SK-N-SH treated with all-trans-retinoic acid at 6 μM for 48 hours (cell line): Measurements from ENCODE around the gene TBL1XR1.

Source experiments
- ARNTL ChIP-seq: fragments of 450-650 bp; formaldehyde crosslinking; IDR thresholded peaks from 2 replicates; pipeline ENCODE4 v1.5.0; 2020; ENCODE audit warnings: low read depth, mild to moderate bottlenecking, moderate library complexity, borderline replicate concordance
- BACH2 ChIP-seq: fragments of 250-450 bp; sonication (Bioruptor Pico); IDR thresholded peaks from 2 replicates; pipeline ENCODE4 v1.9.0; 2021; ENCODE audit warnings: mild to moderate bottlenecking, borderline replicate concordance
- ISL1 ChIP-seq: fragments of 250-450 bp; sonication (Bioruptor Pico); IDR thresholded peaks from 2 replicates; pipeline ENCODE4 v2.1.2; 2022; ENCODE audit warnings: mild to moderate bottlenecking, moderate library complexity
- PPARA ChIP-seq: fragments of 250-450 bp; sonication (Bioruptor Pico); IDR thresholded peaks from 2 replicates; pipeline ENCODE4 v1.5.0; 2020; ENCODE audit warnings: mild to moderate bottlenecking, borderline replicate concordance
- TOX ChIP-seq: fragments of 250-450 bp; sonication (Bioruptor Pico); IDR thresholded peaks from 2 replicates; pipeline ENCODE4 v1.8.0; 2021; ENCODE audit warnings: mild to moderate bottlenecking, moderate library complexity, borderline replicate concordance
- ZFP30 ChIP-seq: fragments of 450-650 bp; formaldehyde crosslinking; IDR thresholded peaks from 2 replicates; pipeline ENCODE4 v1.5.0; 2022; ENCODE audit warnings: mild to moderate bottlenecking, moderate library complexity
- ZNF8 ChIP-seq: fragments of 450-650 bp; formaldehyde crosslinking; IDR thresholded peaks from 2 replicates; pipeline ENCODE4 v1.5.0; 2020; ENCODE audit warnings: mild to moderate bottlenecking, moderate library complexity
- TF ChIP-seq, protein P1 (sequence below): fragments of 250-450 bp; sonication (Bioruptor Pico); IDR thresholded peaks from 2 replicates; pipeline ENCODE4 v1.8.0; 2020; ENCODE audit warnings: mild to moderate bottlenecking, moderate library complexity, borderline replicate concordance
- TF ChIP-seq, protein P2 (sequence below): fragments of 250-450 bp; sonication (Bioruptor Pico); IDR thresholded peaks from 2 replicates; pipeline ENCODE4 v1.8.0; 2021; ENCODE audit warnings: low read depth, mild to moderate bottlenecking, moderate library complexity, borderline replicate concordance

DNA sequence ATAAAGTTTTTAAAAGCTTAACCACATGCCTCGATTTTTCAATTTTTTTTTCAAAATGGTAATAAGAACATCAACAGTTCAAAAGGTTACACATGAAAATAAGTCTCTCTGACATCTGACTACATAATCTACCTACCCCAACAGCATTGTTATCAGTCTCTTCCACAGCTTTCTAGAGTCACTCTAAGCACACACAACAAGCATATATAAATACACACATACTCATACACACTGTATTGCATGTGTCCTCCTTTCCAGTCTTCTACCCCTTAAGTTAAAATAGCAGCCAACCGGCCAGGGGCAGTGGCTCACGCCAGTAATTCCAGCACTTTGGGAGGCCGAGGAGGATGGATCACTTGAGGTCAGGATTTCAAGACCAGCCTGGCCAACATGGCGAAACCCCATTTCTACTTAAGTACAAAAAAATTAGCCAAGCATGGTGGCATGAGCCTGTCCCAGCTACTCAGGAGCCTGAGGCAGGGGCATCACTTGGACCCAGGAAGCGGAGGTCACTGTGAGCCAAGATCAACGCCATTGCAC is 12.2 kb downstream of the TBL1XR1 start:
- no peak for TF ChIP-seq ARNTL (CRISPR knock-in tag)
- TF ChIP-seq, protein P1, sequence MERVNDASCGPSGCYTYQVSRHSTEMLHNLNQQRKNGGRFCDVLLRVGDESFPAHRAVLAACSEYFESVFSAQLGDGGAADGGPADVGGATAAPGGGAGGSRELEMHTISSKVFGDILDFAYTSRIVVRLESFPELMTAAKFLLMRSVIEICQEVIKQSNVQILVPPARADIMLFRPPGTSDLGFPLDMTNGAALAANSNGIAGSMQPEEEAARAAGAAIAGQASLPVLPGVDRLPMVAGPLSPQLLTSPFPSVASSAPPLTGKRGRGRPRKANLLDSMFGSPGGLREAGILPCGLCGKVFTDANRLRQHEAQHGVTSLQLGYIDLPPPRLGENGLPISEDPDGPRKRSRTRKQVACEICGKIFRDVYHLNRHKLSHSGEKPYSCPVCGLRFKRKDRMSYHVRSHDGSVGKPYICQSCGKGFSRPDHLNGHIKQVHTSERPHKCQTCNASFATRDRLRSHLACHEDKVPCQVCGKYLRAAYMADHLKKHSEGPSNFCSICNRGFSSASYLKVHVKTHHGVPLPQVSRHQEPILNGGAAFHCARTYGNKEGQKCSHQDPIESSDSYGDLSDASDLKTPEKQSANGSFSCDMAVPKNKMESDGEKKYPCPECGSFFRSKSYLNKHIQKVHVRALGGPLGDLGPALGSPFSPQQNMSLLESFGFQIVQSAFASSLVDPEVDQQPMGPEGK (CRISPR knock-in tag) = no peak
- TF ChIP-seq TOX (CRISPR knock-in tag) = no peak
- TF ChIP-seq, protein P2, sequence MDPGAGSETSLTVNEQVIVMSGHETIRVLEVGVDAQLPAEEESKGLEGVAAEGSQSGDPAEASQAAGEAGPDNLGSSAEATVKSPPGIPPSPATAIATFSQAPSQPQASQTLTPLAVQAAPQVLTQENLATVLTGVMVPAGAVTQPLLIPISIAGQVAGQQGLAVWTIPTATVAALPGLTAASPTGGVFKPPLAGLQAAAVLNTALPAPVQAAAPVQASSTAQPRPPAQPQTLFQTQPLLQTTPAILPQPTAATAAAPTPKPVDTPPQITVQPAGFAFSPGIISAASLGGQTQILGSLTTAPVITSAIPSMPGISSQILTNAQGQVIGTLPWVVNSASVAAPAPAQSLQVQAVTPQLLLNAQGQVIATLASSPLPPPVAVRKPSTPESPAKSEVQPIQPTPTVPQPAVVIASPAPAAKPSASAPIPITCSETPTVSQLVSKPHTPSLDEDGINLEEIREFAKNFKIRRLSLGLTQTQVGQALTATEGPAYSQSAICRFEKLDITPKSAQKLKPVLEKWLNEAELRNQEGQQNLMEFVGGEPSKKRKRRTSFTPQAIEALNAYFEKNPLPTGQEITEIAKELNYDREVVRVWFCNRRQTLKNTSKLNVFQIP (CRISPR knock-in tag) = no peak
- TF ChIP-seq ISL1 (CRISPR knock-in tag) = no peak
- no peak for TF ChIP-seq PPARA (CRISPR knock-in tag)
- no peak for TF ChIP-seq BACH2 (CRISPR knock-in tag)
- no peak for TF ChIP-seq ZNF8 (CRISPR knock-in tag)
- TF ChIP-seq ZFP30 (CRISPR knock-in tag) = no peak
